ENCODE data around the gene NINJ2. TPM values are rescaled to one million over a fixed set of nuclear protein-coding genes. Genes with fewer than 3 reads are reported as not detected.
A peak's percentile ranks its signal among the peaks of the same experiment; 100 is the strongest.

Gene NINJ2
- total RNA-seq, 1 experiment from 2014 or later, result 0.24 TPM

GRCh38 chr12:585062-586061, 77.9 kb downstream of the NINJ2 start:
- H4K8ac ChIP-seq (replicated peaks; ENCODE audit: insufficient read length, low read depth, low read length), result no peak overlapping the region
- no CpG with 5 or more reads among the region's 30 CpGs for WGBS (ENCODE audit: extremely low coverage, insufficient read length, low lambda C conversion rate)
- no peaks in the 10 kb centered on the region for H3K27me3 ChIP-seq (ENCODE audit: insufficient read depth, low read length)
- no peak overlapping the region for H4K5ac ChIP-seq (ENCODE audit: insufficient read length, low read depth, low read length)
- H3K4me1 ChIP-seq (ENCODE audit: insufficient read depth, low read length), result no peaks in the 10 kb centered on the region
- no peaks in the 10 kb centered on the region; a peak in 4 of 5 replicates for H3K9me3 Mint-ChIP-seq
- no peak for TF ChIP-seq CTCF (conservative IDR thresholded peaks at IDR 0.05)
- H3K27me3 Mint-ChIP-seq (ENCODE audit: low read depth), result peaks cover 4% of the 10 kb centered on the region
- no peak overlapping the region; a peak in 1 of 7 replicates for H3K27ac Mint-ChIP-seq
- no peaks in the 10 kb centered on the region for H3K23me2 ChIP-seq (ENCODE audit: insufficient read length, low read depth, low read length, poor library complexity, severe bottlenecking)
- no peaks in the 10 kb centered on the region for H3K79me2 ChIP-seq (ENCODE audit: insufficient read depth, low read length)
- H3K36me3 Mint-ChIP-seq (ENCODE audit: insufficient read depth in 1 of 3, low read depth in 3 of 3), result no peaks in the 10 kb centered on the region
- no peak overlapping the region for H2BK5ac ChIP-seq (ENCODE audit: insufficient read length, low read length)
- no peak overlapping the region for H3K4me3 Mint-ChIP-seq
- peaks cover 0 to 8% of the 10 kb centered on the region in 2 experiments; a peak in 2 of 4 replicates for H3K4me1 Mint-ChIP-seq
- no peak overlapping the region for H3K27ac ChIP-seq (ENCODE audit: insufficient read length, low read depth, low read length)
- no peak overlapping the region for H3K18ac ChIP-seq (ENCODE audit: insufficient read length, low read depth, low read length)
- H4K91ac ChIP-seq (ENCODE audit: insufficient read length, low read depth, low read length), result no peak overlapping the region
- H2BK120ac ChIP-seq (ENCODE audit: low read depth, low read length, poor library complexity, severe bottlenecking), result no peak overlapping the region
- no peak overlapping the region for H2BK15ac ChIP-seq (ENCODE audit: low read depth, low read length)
- H3K14ac ChIP-seq (ENCODE audit: insufficient read depth, low read length), result no peak overlapping the region
- H3K79me1 ChIP-seq (ENCODE audit: insufficient read depth, low read depth, low read length, poor library complexity, severe bottlenecking), result no peaks in the 10 kb centered on the region
- no peak overlapping the region for H3T11ph ChIP-seq (ENCODE audit: low read length)
- H3K4me2 ChIP-seq (ENCODE audit: insufficient read depth, insufficient read length, low read length), result no peak overlapping the region
- no peak overlapping the region for H2BK20ac ChIP-seq (ENCODE audit: low read depth, low read length, poor library complexity, severe bottlenecking)
- H2AFZ ChIP-seq (ENCODE audit: low read length), result no peak overlapping the region
- H3K4ac ChIP-seq (ENCODE audit: low read depth, low read length), result no peak overlapping the region
- no peak overlapping the region for H2AK5ac ChIP-seq (ENCODE audit: insufficient read length, low read length)
- no peak overlapping the region for H2BK12ac ChIP-seq (ENCODE audit: insufficient read length, low read depth, low read length)
- peak; percentile 24 for DNase-seq
- H3K9me3 ChIP-seq (ENCODE audit: control insufficient read depth, low read depth, low read length), result no peaks in the 10 kb centered on the region
- no peak overlapping the region for H3K9ac ChIP-seq (ENCODE audit: extremely low read depth, insufficient read length, low read length)
- H3K56ac ChIP-seq (ENCODE audit: insufficient read length, low read depth, low read length), result no peak overlapping the region
- H3K23ac ChIP-seq (ENCODE audit: insufficient read length, low read depth, low read length), result no peak overlapping the region
- no peaks in the 10 kb centered on the region for H4K20me1 ChIP-seq (ENCODE audit: control insufficient read depth, insufficient read depth, insufficient read length)

Measured in H9 (cell line).